Measurements from ENCODE around the gene MRPS18B.
A peak's percentile ranks its signal among the peaks of the same experiment; 100 is the strongest.

MRPS18B gene

GRCh38 chr6:30617565-30618269 lies at the start of gene MRPS18B:
Gene MRPS18B (plus strand): TSS chr6:30617840. CDS start chr6:30617866, 26 bp downstream.
- DNase-seq: peak; percentile 98

- DNase-seq: peak; percentile 71
Observed at GRCh38 chr6:30568245-30568644, 49.4 kb upstream of the MRPS18B start.

GRCh38 chr6:30570263-30570662 lies 47.4 kb upstream of the MRPS18B start:
- no peak for DNase-seq

- DNase-seq: no peak
Observed at GRCh38 chr6:30570740-30571074, 46.9 kb upstream of the MRPS18B start.

GRCh38 chr6:30571075-30571761 lies 46.4 kb upstream of the MRPS18B start, which contains the start of gene ABCF1:
Gene ABCF1 (plus strand): TSS chr6:30571442. CDS start chr6:30571488, 46 bp downstream.
- peak; percentile 99 for DNase-seq

- no peak for DNase-seq
Observed at GRCh38 chr6:30571762-30572082, 45.9 kb upstream of the MRPS18B start.

- DNase-seq: no peak
Observed at GRCh38 chr6:30572148-30572547, 45.5 kb upstream of the MRPS18B start.

- DNase-seq: no peak
Observed at GRCh38 chr6:30573113-30573512, 44.5 kb upstream of the MRPS18B start.

GRCh38 chr6:30578051-30578450 lies 39.6 kb upstream of the MRPS18B start:
- no peak for DNase-seq

- no peak for DNase-seq
Observed at GRCh38 chr6:30583921-30584320, 33.7 kb upstream of the MRPS18B start.

- DNase-seq: no peak
Observed at GRCh38 chr6:30589754-30590358, 27.8 kb upstream of the MRPS18B start.

GRCh38 chr6:30590509-30590908 lies 27.1 kb upstream of the MRPS18B start:
- DNase-seq: no peak

- no peak for DNase-seq
Observed at GRCh38 chr6:30591008-30591407, 26.6 kb upstream of the MRPS18B start.

- no peak for DNase-seq
Observed at GRCh38 chr6:30592287-30592686, 25.4 kb upstream of the MRPS18B start.

- peak; percentile 79 for DNase-seq
Observed at GRCh38 chr6:30597315-30598144, 20.1 kb upstream of the MRPS18B start.

GRCh38 chr6:30598912-30599624 lies 18.6 kb upstream of the MRPS18B start:
- DNase-seq: no peak

- no peak for DNase-seq
Observed at GRCh38 chr6:30599625-30600324, 17.9 kb upstream of the MRPS18B start.

- no peak for DNase-seq
Observed at GRCh38 chr6:30600451-30600961, 17.1 kb upstream of the MRPS18B start.

GRCh38 chr6:30601436-30601814 lies 16.2 kb upstream of the MRPS18B start:
- DNase-seq: no peak

- no peak for DNase-seq
Observed at GRCh38 chr6:30601815-30602641, 15.6 kb upstream of the MRPS18B start.

GRCh38 chr6:30603961-30604360 lies 13.7 kb upstream of the MRPS18B start:
- no peak for DNase-seq
